ENCODE data around the gene PTTG1IP. TPM values are rescaled to one million over a fixed set of nuclear protein-coding genes. Genes with fewer than 3 reads are reported as not detected.

PTTG1IP gene
- total RNA-seq, 1 donor = 413 TPM

DNA sequence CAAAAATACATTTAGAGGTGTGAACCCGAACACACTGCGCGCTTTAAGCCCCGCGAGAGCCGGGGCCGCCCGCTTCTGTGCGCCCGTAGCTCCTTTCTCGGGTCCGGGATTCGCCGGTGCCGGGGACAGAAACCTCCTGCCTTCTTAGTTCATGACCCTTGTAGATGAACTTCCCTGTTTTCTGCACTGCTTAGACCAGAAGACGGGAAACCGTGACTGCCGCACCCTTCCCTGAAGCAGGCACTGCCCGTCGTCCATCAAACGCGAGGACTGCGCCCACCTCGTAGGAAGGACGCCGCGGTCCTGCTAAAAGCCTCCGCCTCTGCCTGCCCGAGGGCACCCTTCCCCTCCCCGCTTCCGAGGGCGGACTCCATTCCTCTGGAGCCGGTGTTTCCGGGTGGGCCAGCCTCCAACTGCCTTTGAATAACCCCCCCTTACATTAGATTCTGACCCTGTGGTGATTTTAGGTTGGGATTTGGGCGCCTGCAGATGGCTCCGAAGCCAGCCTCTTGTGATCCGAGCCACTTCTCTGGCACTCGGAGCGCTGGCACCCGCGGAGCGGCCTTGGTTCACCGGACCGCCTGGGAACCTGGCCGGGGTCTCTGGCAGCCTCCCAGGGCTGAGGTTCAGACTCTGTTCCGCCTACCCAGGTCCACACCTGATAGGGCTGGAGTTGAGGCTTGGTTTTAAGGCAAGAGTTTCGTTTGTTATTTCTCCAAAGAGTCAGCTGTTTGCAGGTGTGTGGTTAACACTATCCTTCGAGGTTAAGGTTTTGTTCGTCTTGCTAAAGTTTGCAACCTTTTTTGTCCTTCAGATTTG lies 1.2 kb upstream of the PTTG1IP start:
- H2AFZ ChIP-seq (ENCODE audit: low read length) = peak overlapping the region; percentile 80
- no peaks in the 10 kb centered on the region for H3K27me3 ChIP-seq (ENCODE audit: insufficient read depth, low read length)
- H3K9me3 ChIP-seq (ENCODE audit: low read depth, low read length) = no peaks in the 10 kb centered on the region
- H4K20me1 ChIP-seq (ENCODE audit: insufficient read depth, low read length) = peaks cover 26% of the 10 kb centered on the region
- peak overlapping the region; percentile 69 for H3K27ac ChIP-seq (ENCODE audit: low read depth, low read length)
- DNase-seq (ENCODE audit: insufficient read length, low spot score, missing footprints) = peak; percentile 76
- no peak for TF ChIP-seq CTCF (IDR thresholded peaks at IDR 0.05; ENCODE audit: extremely low read depth, low read depth, low read length)
- peak overlapping the region; percentile 92 for H3K4me3 ChIP-seq (ENCODE audit: insufficient read depth, low read length)
- peaks cover 31% of the 10 kb centered on the region for H3K79me2 ChIP-seq (ENCODE audit: insufficient read depth, low read length)
- peaks cover 44% of the 10 kb centered on the region for H3K4me1 ChIP-seq (ENCODE audit: insufficient read depth, low read length)
- no peaks in the 10 kb centered on the region for H3K36me3 ChIP-seq (ENCODE audit: insufficient read depth, low read length)
- H3K4me2 ChIP-seq (ENCODE audit: insufficient read depth, low read length) = peak overlapping the region; percentile 90

- no peak for TF ChIP-seq CTCF (IDR thresholded peaks at IDR 0.05; ENCODE audit: extremely low read depth, low read depth, low read length)
- H3K4me2 ChIP-seq (ENCODE audit: insufficient read depth, low read length) = peak overlapping the region; percentile 90
- H3K36me3 ChIP-seq (ENCODE audit: insufficient read depth, low read length) = no peaks in the 10 kb centered on the region
- H3K27me3 ChIP-seq (ENCODE audit: insufficient read depth, low read length) = no peaks in the 10 kb centered on the region
- peak overlapping the region; percentile 92 for H3K4me3 ChIP-seq (ENCODE audit: insufficient read depth, low read length)
- peak overlapping the region; percentile 69 for H3K27ac ChIP-seq (ENCODE audit: low read depth, low read length)
- peaks cover 26% of the 10 kb centered on the region for H4K20me1 ChIP-seq (ENCODE audit: insufficient read depth, low read length)
- H3K79me2 ChIP-seq (ENCODE audit: insufficient read depth, low read length) = peaks cover 35% of the 10 kb centered on the region
- H3K9me3 ChIP-seq (ENCODE audit: low read depth, low read length) = no peaks in the 10 kb centered on the region
- DNase-seq (ENCODE audit: insufficient read length, low spot score, missing footprints) = peak; percentile 67
- H3K4me1 ChIP-seq (ENCODE audit: insufficient read depth, low read length) = peaks cover 49% of the 10 kb centered on the region
- H2AFZ ChIP-seq (ENCODE audit: low read length) = peak overlapping the region; percentile 80
Measured at GRCh38 chr21:44874240-44874496, 678 bp upstream of the PTTG1IP start.

GRCh38 chr21:44872649-44873355 lies 688 bp downstream of the PTTG1IP start:
- Histone ChIP-seq H3K79me2 (ENCODE audit: insufficient read depth, low read length) (peaks cover 48% of the 10 kb centered on the region), H3K9me3 (ENCODE audit: low read depth, low read length) (no peaks in the 10 kb centered on the region), H4K20me1 (ENCODE audit: insufficient read depth, low read length) (peaks cover 37% of the 10 kb centered on the region), H3K4me3 (ENCODE audit: insufficient read depth, low read length) (peak overlapping the region; percentile 92), H3K36me3 (ENCODE audit: insufficient read depth, low read length) (peaks cover 5% of the 10 kb centered on the region), H3K27me3 (ENCODE audit: insufficient read depth, low read length) (no peaks in the 10 kb centered on the region), H2AFZ (ENCODE audit: low read length) (no peak overlapping the region), H3K4me2 (ENCODE audit: insufficient read depth, low read length) (peak overlapping the region; percentile 98), H3K4me1 (ENCODE audit: insufficient read depth, low read length) (peaks cover 63% of the 10 kb centered on the region), H3K27ac (ENCODE audit: low read depth, low read length) (peak overlapping the region; percentile 93)
- no peak for TF ChIP-seq CTCF (IDR thresholded peaks at IDR 0.05; ENCODE audit: extremely low read depth, low read depth, low read length)
- peak; percentile 83 for DNase-seq (ENCODE audit: insufficient read length, low spot score, missing footprints)

- Histone ChIP-seq H3K36me3 (ENCODE audit: insufficient read depth, low read length) (peaks cover 5% of the 10 kb centered on the region), H2AFZ (ENCODE audit: low read length) (no peak overlapping the region), H4K20me1 (ENCODE audit: insufficient read depth, low read length) (peaks cover 42% of the 10 kb centered on the region), H3K4me3 (ENCODE audit: insufficient read depth, low read length) (peak overlapping the region; percentile 92), H3K9me3 (ENCODE audit: low read depth, low read length) (no peaks in the 10 kb centered on the region), H3K27me3 (ENCODE audit: insufficient read depth, low read length) (no peaks in the 10 kb centered on the region), H3K27ac (ENCODE audit: low read depth, low read length) (peak overlapping the region; percentile 93), H3K4me1 (ENCODE audit: insufficient read depth, low read length) (peaks cover 67% of the 10 kb centered on the region), H3K79me2 (ENCODE audit: insufficient read depth, low read length) (peaks cover 54% of the 10 kb centered on the region), H3K4me2 (ENCODE audit: insufficient read depth, low read length) (peak overlapping the region; percentile 98)
- DNase-seq (ENCODE audit: insufficient read length, low spot score, missing footprints) = no peak
- no peak for TF ChIP-seq CTCF (IDR thresholded peaks at IDR 0.05; ENCODE audit: extremely low read depth, low read depth, low read length)
Measured at GRCh38 chr21:44872323-44872648, 1.2 kb downstream of the PTTG1IP start.
